Vagina (tissue), 2 donors: ENCODE data around the gene DAB1. TPM values are rescaled to one million over a fixed set of nuclear protein-coding genes. Genes with fewer than 3 reads are reported as not detected.

Source experiments
- DNase-seq, 2 donors: peaks; one replicate each; pipeline ENCODE4 v3.0.0-alpha.2; 2017; ENCODE audit errors: extremely low spot score in 2 of 2
- H3K27ac ChIP-seq: fragments of 200-600 bp; sonication (generic); one replicate; pipeline ENCODE4 v1.5.1; 2019
- H3K27me3 ChIP-seq: fragments of 200-600 bp; sonication (generic); one replicate; pipeline ENCODE4 v1.5.1; 2019
- H3K36me3 ChIP-seq, 2 donors: fragments of 200-600 bp; sonication (generic); one replicate each; pipeline ENCODE4 v1.5.1; 2017 to 2019
- H3K4me1 ChIP-seq: fragments of 200-600 bp; sonication (generic); one replicate; pipeline ENCODE4 v1.5.1; 2019
- H3K4me3 ChIP-seq, 2 donors: fragments of 200-600 bp; sonication (generic); 1 replicate in 1 of 2; 2 replicates in 1 of 2; pipeline ENCODE4 v1.5.1; 2016 to 2019
- H3K9me3 ChIP-seq: fragments of 200-600 bp; sonication (generic); one replicate; pipeline ENCODE4 v1.5.1; 2019
- CTCF ChIP-seq, 3 experiments: fragments of 450-650 bp in 2 of 3; fragments of 200-600 bp in 1 of 3; sonication (generic) in 1 of 3; IDR thresholded peaks; one replicate each; pipeline ENCODE4 v1.5.1; 2017 to 2019; ENCODE audit warnings: antibody characterized with exemption in 3 of 3, mild to moderate bottlenecking in 2 of 3, moderate library complexity in 2 of 3
- POLR2A ChIP-seq, 2 donors: fragments of 450-650 bp; IDR thresholded peaks; one replicate each; pipeline ENCODE4 v1.6.1; 2017; ENCODE audit warnings: antibody characterized with exemption in 2 of 2, mild to moderate bottlenecking in 2 of 2, moderate library complexity in 2 of 2
- POLR2AphosphoS5 ChIP-seq, 2 donors: sonication (generic); formaldehyde crosslinking; IDR thresholded peaks; one replicate each; pipeline ENCODE4 v1.9.0; 2017; ENCODE audit warnings: antibody characterized with exemption in 2 of 2, mild to moderate bottlenecking in 2 of 2, low read depth in 1 of 2; ENCODE audit not compliant: insufficient read depth in 1 of 2
- intact Hi-C: fragments of 100-400 bp; cut with DNase I; formaldehyde crosslinking; loops from one replicate; pipeline ENCODE4 v1.15.1; 2023
- total RNA-seq: library from RNA; depleted of rRNA; stranded (reverse); fragments of >200 nt; gene quantifications from one replicate; pipeline ENCODE4 v1.2.3, GENCODE V29; 2016

The DAB1 gene
- total RNA-seq, 1 donor from 2014 or later, result 0.25 TPM

- H3K4me1 ChIP-seq, result no peaks in the 10 kb centered on the region
- intact Hi-C loops, result no loop called here
- no peak overlapping the region for H3K4me3 ChIP-seq
- no peaks in the 10 kb centered on the region for H3K9me3 ChIP-seq
- TF ChIP-seq POLR2A (IDR thresholded peaks at IDR 0.05) (no peak), POLR2AphosphoS5 (IDR thresholded peaks at IDR 0.05; ENCODE audit: insufficient read depth in 1 of 2, low read depth in 1 of 2) (no peak)
- H3K27ac ChIP-seq, result no peak overlapping the region
- no peaks in the 10 kb centered on the region for H3K27me3 ChIP-seq
- no peak for DNase-seq
- no peaks in the 10 kb centered on the region for H3K36me3 ChIP-seq
Measured at GRCh38 chr1:56991576-56991975, 432.3 kb downstream of the DAB1 start.

GRCh38 chr1:56986397-56986796 is 437.5 kb downstream of the DAB1 start:
- no peaks in the 10 kb centered on the region for H3K27me3 ChIP-seq
- no peaks in the 10 kb centered on the region for H3K9me3 ChIP-seq
- intact Hi-C loops, result no loop called here
- H3K36me3 ChIP-seq, result no peaks in the 10 kb centered on the region
- H3K4me1 ChIP-seq, result no peaks in the 10 kb centered on the region
- H3K4me3 ChIP-seq, result no peak overlapping the region
- TF ChIP-seq CTCF (IDR thresholded peaks at IDR 0.05) (no peak), POLR2AphosphoS5 (IDR thresholded peaks at IDR 0.05; ENCODE audit: insufficient read depth in 1 of 2, low read depth in 1 of 2) (no peak), POLR2A (IDR thresholded peaks at IDR 0.05) (no peak)
- no peak for DNase-seq
- no peak overlapping the region for H3K27ac ChIP-seq

- intact Hi-C loops, result no loop called here
- Histone ChIP-seq H3K27me3 (no peaks in the 10 kb centered on the region), H3K27ac (no peak overlapping the region), H3K4me3 (no peak overlapping the region), H3K9me3 (no peaks in the 10 kb centered on the region), H3K36me3 (no peaks in the 10 kb centered on the region), H3K4me1 (no peaks in the 10 kb centered on the region)
- TF ChIP-seq CTCF (IDR thresholded peaks at IDR 0.05) (no peak), POLR2AphosphoS5 (IDR thresholded peaks at IDR 0.05; ENCODE audit: insufficient read depth in 1 of 2, low read depth in 1 of 2) (no peak), POLR2A (IDR thresholded peaks at IDR 0.05) (no peak)
- DNase-seq, result no peak
Measured at GRCh38 chr1:56985857-56986256, 438.0 kb downstream of the DAB1 start.

GRCh38 chr1:56983484-56983883 is 440.4 kb downstream of the DAB1 start:
- no peaks in the 10 kb centered on the region for H3K27me3 ChIP-seq
- no peaks in the 10 kb centered on the region for H3K9me3 ChIP-seq
- H3K4me3 ChIP-seq, result no peak overlapping the region
- no peak for DNase-seq
- no peak overlapping the region for H3K27ac ChIP-seq
- H3K4me1 ChIP-seq, result no peaks in the 10 kb centered on the region
- intact Hi-C loops, result no loop called here
- TF ChIP-seq POLR2A (IDR thresholded peaks at IDR 0.05) (no peak), CTCF (IDR thresholded peaks at IDR 0.05) (no peak), POLR2AphosphoS5 (IDR thresholded peaks at IDR 0.05; ENCODE audit: insufficient read depth in 1 of 2, low read depth in 1 of 2) (no peak)
- H3K36me3 ChIP-seq, result no peaks in the 10 kb centered on the region

- Histone ChIP-seq H3K27me3 (no peaks in the 10 kb centered on the region), H3K36me3 (no peaks in the 10 kb centered on the region), H3K27ac (no peak overlapping the region), H3K9me3 (no peaks in the 10 kb centered on the region), H3K4me1 (no peaks in the 10 kb centered on the region), H3K4me3 (no peak overlapping the region)
- intact Hi-C loops, result no loop called here
- TF ChIP-seq POLR2A (IDR thresholded peaks at IDR 0.05) (no peak), POLR2AphosphoS5 (IDR thresholded peaks at IDR 0.05; ENCODE audit: insufficient read depth in 1 of 2, low read depth in 1 of 2) (no peak), CTCF (IDR thresholded peaks at IDR 0.05) (no peak)
- DNase-seq, result no peak
Measured at GRCh38 chr1:56979986-56980755, 443.7 kb downstream of the DAB1 start.
